ENCODE measurements around the gene GMDS.

DNA sequence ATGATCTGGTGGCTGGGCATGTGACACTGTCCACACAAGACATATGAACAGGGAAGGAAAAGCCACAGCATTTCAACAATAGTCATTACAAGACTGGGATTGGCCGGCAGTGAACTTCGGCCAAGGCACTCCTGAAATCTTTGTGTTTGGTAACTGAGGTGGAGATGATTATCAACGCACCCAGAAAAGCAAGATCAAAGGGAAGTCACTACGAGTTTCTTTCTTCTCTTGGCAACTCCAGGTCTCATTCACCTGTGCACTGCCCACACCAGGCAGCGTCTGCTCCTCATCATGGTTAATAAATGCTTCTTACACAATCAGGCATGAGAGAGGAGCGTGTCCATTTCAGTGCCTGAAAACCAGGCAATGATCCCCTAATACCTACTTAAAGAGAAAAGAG lies 656.2 kb downstream of the GMDS start:
- TF ChIP-seq, protein P1, sequence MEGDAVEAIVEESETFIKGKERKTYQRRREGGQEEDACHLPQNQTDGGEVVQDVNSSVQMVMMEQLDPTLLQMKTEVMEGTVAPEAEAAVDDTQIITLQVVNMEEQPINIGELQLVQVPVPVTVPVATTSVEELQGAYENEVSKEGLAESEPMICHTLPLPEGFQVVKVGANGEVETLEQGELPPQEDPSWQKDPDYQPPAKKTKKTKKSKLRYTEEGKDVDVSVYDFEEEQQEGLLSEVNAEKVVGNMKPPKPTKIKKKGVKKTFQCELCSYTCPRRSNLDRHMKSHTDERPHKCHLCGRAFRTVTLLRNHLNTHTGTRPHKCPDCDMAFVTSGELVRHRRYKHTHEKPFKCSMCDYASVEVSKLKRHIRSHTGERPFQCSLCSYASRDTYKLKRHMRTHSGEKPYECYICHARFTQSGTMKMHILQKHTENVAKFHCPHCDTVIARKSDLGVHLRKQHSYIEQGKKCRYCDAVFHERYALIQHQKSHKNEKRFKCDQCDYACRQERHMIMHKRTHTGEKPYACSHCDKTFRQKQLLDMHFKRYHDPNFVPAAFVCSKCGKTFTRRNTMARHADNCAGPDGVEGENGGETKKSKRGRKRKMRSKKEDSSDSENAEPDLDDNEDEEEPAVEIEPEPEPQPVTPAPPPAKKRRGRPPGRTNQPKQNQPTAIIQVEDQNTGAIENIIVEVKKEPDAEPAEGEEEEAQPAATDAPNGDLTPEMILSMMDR (IDR thresholded peaks at IDR 0.05 in 4 of 5, conservative IDR thresholded peaks at IDR 0.05 in 1 of 5), result no peak
- no peak for TF ChIP-seq POLR2A (IDR thresholded peaks at IDR 0.05)

Measured in gastrocnemius medialis (tissue), 4 donors.